Right lobe of liver (tissue), 6 donors: ENCODE measurements around the gene TOMM20. TPM values are rescaled to one million over a fixed set of nuclear protein-coding genes. Genes with fewer than 3 reads are reported as not detected.
A peak's percentile ranks its signal among the peaks of the same experiment; 100 is the strongest.

Experiments used
- ATAC-seq, 4 donors: fragments of 200-7000 bp; cut with Tn5 transposase; one replicate each; pipeline ENCODE4 v1.9.1; 2020; ENCODE audit warnings: mild to moderate bottlenecking in 4 of 4, moderate library complexity in 4 of 4
- DNase-seq, 3 donors: peaks; one replicate each; pipeline ENCODE4 v3.0.0-alpha.2; 2020
- H3K27ac ChIP-seq, 3 donors: fragments of 200-600 bp; one replicate each; pipeline ENCODE4 v1.8.0; 2022
- H3K27me3 ChIP-seq, 2 donors: fragments of 200-600 bp; one replicate each; pipeline ENCODE4 v1.8.0; 2022
- H3K36me3 ChIP-seq, 4 donors: fragments of 200-600 bp; sonication (generic) in 1 of 4; one replicate each; pipeline versions ENCODE4 v1.5.1 to v1.8.0; 2017 to 2022; ENCODE audit warnings: control low read depth in 1 of 4
- H3K4me1 ChIP-seq, 4 donors: fragments of 200-600 bp; sonication (generic) in 1 of 4; one replicate each; pipeline versions ENCODE4 v1.5.1 to v1.8.0; 2017 to 2022; ENCODE audit warnings: control low read depth in 1 of 4
- H3K4me3 ChIP-seq, 3 donors: fragments of 200-600 bp; one replicate each; pipeline ENCODE4 v1.8.0; 2022
- H3K9me3 ChIP-seq, 4 donors: fragments of 200-600 bp; sonication (generic) in 1 of 4; one replicate each; pipeline versions ENCODE4 v1.5.1 to v1.8.0; 2017 to 2022; ENCODE audit warnings: control low read depth in 1 of 4
- CTCF ChIP-seq, 4 donors: fragments of 200-600 bp in 3 of 4; fragments of 450-650 bp in 1 of 4; IDR thresholded peaks; one replicate each; pipeline versions ENCODE4 v1.5.1 to v1.8.0; 2016 to 2022; ENCODE audit warnings: antibody characterized with exemption in 4 of 4, mild to moderate bottlenecking in 2 of 4
- POLR2A ChIP-seq: fragments of 450-650 bp; IDR thresholded peaks from one replicate; pipeline ENCODE4 v1.6.1; 2017; ENCODE audit warnings: antibody characterized with exemption, mild to moderate bottlenecking
- WGBS: methylation state at CpG from one replicate; pipeline ENCODE4 v1.1.6; 2018; ENCODE audit warnings: low coverage, low lambda C conversion rate; ENCODE audit not compliant: insufficient coverage; ENCODE audit errors: missing lambda C conversion rate; 5-methylcytosine and 5-hydroxymethylcytosine counted together
- intact Hi-C, 2 donors: fragments of 100-400 bp; cut with DNase I; formaldehyde crosslinking; loops; one replicate each; pipeline versions ENCODE4 v1.11.2 to v1.14.1; 2022
- small RNA-seq, 2 experiments: library from RNA; depleted of rRNA; stranded (forward); fragments of <200 nt; gene quantifications; one replicate each; pipeline ENCODE3, GENCODE V24; 2016
- total RNA-seq, 6 experiments: library from RNA; depleted of rRNA in 2 of 6; stranded (reverse); fragments of >200 nt in 2 of 6; fragmentation: NEBNext Ultra II Directional in 3 of 6; extraction: Animal tissue kit (Norgen Biotek cat#: 25700) in 3 of 6; gene quantifications; one replicate each; pipeline versions ENCODE4 v1.1.0 to v1.2.4, GENCODE V29; 2016 to 2023
- donor health status: DM: no; HTN: yes; CAD: no.
- donor health status: DM: no; HTN: no; CAD: no.
- donor health status: DM: no; HTN: no; CAD: no.
- donor health status: DM: no; HTN: yes; CAD: no.
- donor health status: DM: no; HTN: yes; CAD: no.

The TOMM20 gene
- total RNA-seq, 6 experiments from 2014 or later: 33.0 to 59.2 (median 42.7) TPM

- peak; percentile 3 to 47 (median 8) for ATAC-seq
- WGBS: 38% methylated on average over 2 of the region's 7 CpGs
- H3K27ac ChIP-seq: peak overlapping the region; percentile 83 to 98 (median 90)
- TF ChIP-seq CTCF (IDR thresholded peaks at IDR 0.05): no peak
- TF ChIP-seq POLR2A: peak; percentile 50
- DNase-seq: peak in 1 of 3 donors; percentile 76
- intact Hi-C loops: no loop called here
- H3K9me3 ChIP-seq: no peaks in the 10 kb centered on the region
- no peak overlapping the region for H3K4me3 ChIP-seq
- peaks cover 0 to 7% (median 0%) of the 10 kb centered on the region in 4 donors for H3K36me3 ChIP-seq
- H3K4me1 ChIP-seq: peaks cover 0 to 38% (median 15%) of the 10 kb centered on the region in 4 donors
- no peaks in the 10 kb centered on the region for H3K27me3 ChIP-seq
These were observed 67.8 kb downstream of the TOMM20 start for GRCh38 chr1:235060607-235061470.

Small RNA genes within 50 kb of the gene (small RNA-seq; reads per million reads assigned to genes)
- 0 reads per million in 2 experiments for gene AL732292.1
- gene SNORA14B: 1.9 to 3.0 reads per million in 2 experiments

Other genes starting within 250 kb of the TOMM20 start
- 10 to 100 TPM; 16.6 to 37.7 (median 24.7) TPM for gene RBM34, start 32.4 kb upstream of the TOMM20 start, total RNA-seq
- gene ARID4B, start 199.3 kb upstream of the TOMM20 start, total RNA-seq: 10 to 100 TPM in 4 of 6 experiments, 1 to 10 TPM in 2; 8.0 to 16.2 (median 11.4) TPM
- gene GGPS1, start 199.7 kb upstream of the TOMM20 start, total RNA-seq: 10 to 100 TPM in 4 of 6 experiments, 1 to 10 TPM in 2; 7.8 to 12.1 (median 10.6) TPM
- 10 to 100 TPM; 11.2 to 16.6 (median 13.3) TPM for gene TBCE, start 238.6 kb upstream of the TOMM20 start, total RNA-seq